ENCODE results near the gene MYRIP.
"Not testable (repeated sequence)": the region's sequence is repeated elsewhere in the genome, so short reads cannot be mapped to it uniquely, and the experiment has no call there.

The MYRIP gene

DNA sequence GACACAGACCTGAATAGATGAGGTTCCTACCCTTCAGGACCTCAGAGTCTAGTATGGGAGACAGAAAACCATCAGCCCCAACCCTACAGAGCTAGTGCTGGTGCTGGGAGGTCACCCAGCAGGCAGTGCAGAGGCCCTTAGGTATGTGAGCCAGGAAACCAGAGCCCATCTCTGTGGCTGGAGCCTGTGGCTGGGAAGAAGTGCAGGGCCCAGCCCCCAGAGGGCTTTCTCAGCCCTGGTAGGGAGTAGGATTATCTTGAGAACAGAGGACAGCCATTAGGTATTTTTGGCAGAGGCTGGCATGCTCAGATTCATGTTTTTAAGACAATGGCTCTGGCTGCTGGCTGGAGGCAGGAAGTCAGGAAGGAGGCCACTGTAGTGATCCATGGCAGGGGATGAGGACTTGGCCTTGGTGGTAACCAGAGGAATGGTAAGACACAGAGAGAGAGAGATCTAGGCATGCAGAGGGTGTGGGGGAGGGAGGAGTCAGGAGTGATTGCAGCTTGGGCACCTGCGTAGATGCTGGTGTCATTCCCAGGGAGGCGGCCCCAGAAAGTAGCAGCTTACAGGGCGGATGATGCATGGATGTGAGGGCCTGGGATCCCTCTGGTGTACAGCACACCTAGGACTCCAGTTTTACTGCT is 279.2 kb downstream of the MYRIP start:
- DNase-seq, result no peak

DNA sequence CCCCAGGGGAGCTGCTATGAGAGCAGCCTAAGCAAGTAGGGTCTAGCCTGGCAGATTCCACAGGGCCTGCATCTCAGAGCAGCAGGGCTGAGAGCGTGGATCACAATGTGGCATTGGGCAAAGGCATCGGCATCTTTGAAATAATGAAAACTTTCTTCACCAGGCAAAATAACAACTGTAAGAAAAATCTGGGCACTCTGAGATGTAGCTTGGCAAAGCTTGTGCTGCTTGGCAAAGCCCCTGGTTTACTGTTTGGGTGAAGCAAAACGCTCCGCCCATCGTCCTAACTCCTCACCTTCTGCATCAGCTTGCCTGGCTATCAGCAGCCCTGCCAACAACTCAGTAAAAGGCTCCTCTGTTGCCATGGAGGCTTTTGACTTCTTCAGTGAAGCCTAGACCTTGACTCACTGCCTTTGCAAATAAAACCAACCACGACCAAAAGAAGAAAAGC is 287.3 kb downstream of the MYRIP start:
- DNase-seq, result no peak

- no peak for DNase-seq
Observed at GRCh38 chr3:40097131-40098117, 288.0 kb downstream of the MYRIP start.

DNA sequence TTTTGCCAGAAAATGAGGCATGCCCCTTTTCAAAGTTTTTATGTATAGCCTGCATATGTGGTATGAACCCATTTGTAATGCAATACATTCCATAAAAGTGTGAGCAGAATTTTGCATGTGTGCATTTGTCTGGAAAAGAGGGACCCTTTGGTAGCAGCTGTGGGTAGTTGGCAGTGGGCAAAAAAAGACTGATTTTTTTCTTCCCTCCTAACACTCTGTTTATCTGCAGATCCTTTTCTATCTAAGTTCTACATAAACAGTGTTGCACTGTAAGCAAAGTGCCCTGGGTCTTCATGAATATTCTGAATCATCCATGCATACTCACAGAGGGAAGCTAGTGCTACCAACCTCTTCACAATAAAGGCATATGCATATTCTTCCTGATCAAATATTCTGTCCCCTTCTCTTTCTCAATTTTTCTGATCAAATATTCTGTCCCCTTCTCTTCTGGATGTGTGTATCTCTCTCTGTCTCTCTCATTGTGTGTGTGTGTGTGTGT is 288.9 kb downstream of the MYRIP start:
- DNase-seq, result no peak

DNA sequence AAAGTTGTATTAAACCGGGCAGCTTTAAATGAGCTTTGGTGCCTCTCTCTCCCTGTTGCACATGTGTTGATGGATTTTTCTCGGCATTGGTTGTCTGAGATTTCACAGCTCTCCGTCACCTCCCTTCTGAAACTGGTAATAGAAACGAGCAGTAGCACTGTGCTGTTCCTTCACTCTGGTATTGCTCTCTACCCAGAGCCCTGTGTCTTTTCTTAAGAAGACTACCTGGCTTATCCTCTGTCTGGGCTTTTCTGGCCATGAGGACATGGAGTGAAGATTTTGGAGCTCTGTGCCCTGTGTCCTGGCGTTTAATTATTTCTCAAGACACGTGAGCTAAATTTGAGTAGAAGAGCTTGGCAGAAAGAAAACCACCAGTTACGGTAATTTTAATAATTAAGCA is 290.5 kb downstream of the MYRIP start:
- DNase-seq, result no peak

GRCh38 chr3:40102182-40102581 is 292.8 kb downstream of the MYRIP start:
- DNase-seq, result no peak

DNA sequence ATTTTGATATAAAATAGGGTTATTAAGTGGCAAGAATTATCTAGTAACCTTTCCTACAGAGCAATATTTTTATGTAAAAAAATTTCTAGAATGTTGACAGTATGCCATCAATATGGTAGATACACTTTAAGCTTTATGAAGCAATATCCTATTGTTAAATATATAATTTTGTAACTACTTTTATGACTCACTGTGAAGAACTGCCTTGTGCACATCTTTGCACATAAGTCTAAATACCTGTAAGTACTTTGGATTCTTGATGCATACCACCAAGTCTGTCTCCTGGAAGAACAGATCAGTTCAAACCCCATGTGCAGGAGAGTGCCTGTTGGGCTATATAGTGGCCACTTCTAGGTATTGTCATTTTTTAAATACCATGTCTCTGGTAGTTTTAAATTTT is 294.4 kb downstream of the MYRIP start:
- DNase-seq, result no peak

DNA sequence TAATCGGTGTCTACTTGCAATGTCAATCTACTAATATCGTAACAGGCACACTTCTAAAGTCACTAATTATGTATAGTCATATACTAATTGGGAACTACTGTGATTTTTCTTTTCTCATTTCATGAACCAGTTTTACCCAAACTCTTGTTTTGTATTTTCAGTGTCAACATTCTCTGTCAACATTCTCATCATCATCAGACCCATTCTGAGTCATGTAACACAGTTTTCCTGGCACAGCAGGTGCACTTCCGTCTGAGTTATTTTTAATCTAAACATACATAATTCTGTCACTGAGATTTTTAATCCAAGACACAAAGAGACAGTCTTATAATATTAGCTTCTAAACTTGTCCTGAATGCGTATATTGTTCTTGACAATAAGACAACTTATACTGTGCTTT is 295.0 kb downstream of the MYRIP start:
- peak; percentile 32 for DNase-seq

DNA sequence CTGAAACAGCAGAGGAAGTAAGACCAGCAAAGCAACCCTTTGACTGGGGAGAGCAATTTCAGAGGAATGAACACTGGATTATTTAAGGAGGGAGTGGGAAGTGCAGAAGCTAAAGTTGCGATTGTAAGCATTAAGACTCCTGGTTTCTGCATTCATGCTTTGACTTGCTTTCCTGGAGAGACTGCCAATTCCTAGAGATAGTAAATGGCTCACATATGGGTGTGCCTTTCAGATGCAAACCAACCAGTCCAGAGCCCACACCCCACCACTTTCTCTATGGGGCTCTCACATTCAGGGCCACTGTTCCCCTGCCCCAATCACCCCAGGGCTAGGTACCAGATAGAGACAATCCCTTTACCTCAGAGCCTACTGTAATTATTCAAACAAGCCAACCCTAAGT is 299.2 kb downstream of the MYRIP start:
- no peak for DNase-seq

- DNase-seq, result peak; percentile 6
Observed at GRCh38 chr3:40109641-40110490, 300.5 kb downstream of the MYRIP start.

DNA sequence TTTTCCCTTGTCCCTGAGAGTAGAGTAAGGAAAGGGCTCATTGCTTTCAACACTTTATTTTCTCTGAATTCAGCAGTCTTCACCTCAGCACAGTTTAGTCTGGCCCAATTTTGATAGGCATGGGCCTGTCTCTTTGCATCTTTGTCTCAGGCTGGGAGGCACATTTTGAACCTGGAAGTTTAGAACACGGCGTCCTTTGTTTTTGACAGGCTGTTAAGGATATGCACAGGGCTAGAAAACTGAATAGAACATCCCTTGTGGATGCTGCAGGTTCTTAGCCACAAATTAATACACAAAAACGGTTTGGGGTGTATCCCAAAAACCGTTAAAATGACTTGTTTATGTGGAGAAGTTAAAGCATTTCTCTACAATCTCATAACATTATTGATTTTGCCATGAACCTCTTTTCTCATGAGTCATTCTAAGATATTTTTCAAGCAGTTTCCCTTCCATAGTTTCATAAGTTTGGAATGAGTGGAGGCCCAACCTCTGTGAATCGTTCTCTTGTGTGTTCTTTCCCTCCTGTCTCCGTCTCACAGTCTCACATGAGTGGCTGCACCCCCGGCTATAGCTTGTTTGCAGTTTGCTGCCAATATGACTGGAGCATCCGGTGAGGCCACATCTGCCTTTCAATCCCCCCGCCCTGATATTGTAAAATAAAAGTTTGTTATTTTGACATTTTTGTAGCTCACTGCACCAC is 307.2 kb downstream of the MYRIP start:
- no peak for DNase-seq

DNA sequence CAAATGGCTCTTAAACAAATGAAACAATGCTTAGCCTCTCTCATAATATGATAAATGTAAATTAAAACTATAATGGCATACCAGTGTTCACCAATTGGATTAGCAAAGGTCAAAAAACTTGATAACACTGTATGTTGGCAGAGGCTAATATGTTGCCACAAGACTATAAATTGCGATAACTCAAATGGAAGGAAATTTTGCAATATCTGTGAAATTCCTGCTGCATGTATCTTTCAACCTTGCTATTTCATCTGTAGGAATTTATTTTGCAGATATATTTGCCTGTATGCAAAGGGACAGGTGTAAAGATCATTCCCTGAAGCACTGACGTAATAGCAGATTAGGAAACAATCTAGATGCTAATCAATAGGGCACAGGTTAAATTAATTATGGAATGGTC is 308.7 kb downstream of the MYRIP start:
- no peak for DNase-seq

DNA sequence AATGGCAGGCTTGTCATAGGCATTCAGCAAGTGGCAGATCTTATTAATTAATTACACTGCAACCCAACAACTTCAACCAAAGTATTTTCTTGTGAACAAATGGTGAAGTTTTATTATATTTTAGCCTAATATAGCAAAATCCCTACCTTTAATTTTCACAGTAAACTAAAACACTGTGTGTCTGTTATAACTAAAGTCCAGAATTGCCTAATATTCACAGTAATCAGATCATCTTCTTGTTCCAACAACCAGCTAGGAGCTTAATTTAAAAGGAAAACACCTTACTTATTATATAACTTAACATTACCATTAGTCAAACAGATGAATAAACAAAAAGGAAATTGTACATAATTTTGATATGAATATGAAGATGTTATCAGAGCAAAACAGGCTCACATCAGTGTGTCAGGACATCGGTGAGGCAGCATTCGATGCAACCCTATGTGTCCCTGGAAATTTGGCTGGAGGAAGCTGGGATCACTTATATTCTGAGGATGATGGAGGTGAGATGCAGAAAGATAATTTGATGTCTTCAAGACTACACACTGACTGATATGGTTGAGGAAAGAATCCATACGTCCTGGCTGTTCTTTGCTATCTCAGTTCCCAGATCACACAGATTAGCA is 310.8 kb downstream of the MYRIP start:
- no peak for DNase-seq

DNA sequence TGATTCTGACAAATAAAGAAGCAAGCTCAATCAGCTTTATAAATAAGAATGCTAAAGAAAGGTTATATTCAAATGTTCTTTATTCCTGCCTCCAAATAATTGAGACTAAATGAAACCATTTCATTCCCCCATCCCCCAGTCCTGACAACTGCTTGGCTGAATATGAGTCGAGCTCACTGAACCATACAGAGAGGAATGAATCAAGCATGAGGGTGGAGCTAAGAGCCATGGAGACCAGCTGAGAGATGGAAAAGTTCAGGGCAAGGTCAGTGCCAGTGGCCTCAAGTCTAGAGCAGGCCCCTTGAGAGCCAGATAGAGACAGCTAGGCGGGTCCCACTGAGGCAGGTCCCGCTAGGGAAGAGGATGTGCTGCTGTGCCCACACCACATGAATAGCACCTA is 311.4 kb downstream of the MYRIP start:
- peak; percentile 41 for DNase-seq

- no peak for DNase-seq
Observed at GRCh38 chr3:40124918-40125317, 315.5 kb downstream of the MYRIP start.

DNA sequence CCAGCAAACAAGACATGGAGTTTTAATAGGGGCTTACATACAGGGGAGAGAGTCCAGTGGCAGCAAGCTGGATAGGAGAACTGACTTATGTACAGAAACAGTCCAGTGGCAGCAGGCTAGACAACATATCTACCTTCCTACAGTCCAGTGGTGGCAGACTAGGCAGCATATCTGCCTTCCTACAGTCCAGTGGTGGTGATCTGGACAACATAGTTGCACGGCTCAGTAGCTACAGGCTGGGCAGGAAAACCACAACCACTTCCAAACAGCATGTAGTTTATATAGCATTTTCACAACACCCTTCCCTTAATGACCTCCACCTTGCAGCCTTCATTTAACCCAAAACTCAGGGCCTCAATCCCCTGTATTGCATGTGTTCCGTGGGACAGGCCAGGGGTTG is 318.8 kb downstream of the MYRIP start:
- DNase-seq, result no peak

GRCh38 chr3:40129510-40129909 is 320.1 kb downstream of the MYRIP start:
- no peak for DNase-seq

- DNase-seq, result no peak
Observed at GRCh38 chr3:40129981-40130380, 320.6 kb downstream of the MYRIP start.

GRCh38 chr3:40130721-40131120 is 321.3 kb downstream of the MYRIP start:
- no peak for DNase-seq

DNA sequence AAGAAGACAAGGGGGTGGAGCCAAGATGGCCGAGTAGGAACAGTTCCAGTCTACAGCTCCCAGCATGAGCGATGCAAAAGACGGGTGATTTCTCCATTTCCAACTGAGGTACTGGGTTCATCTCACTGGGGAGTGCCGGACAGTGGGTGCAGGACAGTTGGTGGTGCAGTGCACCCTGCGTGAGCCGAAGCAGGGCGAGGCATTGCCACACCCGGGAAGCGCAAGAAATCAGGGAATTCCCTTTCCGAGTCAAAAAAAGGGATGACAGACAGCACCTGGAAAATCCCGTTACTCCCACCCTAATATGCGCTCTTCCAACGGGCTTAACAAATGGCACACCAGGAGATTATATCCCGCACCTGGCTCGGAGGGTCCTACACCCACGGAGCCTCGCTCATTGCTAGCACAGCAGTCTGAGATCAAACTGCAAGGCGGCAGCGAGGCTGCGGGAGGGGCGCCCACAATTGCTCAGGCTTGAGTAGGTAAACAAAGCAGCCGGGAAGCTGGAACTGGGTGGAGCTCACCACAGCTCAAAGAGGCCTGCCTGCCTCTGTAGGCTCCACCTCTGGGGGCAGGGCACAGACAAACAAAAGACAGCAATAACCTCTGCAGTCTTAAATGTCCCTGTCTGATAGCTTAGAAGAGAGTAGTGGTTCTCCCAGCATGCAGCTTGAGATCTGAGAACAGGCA is 324.6 kb downstream of the MYRIP start:
- not testable (repeated sequence) for DNase-seq

DNA sequence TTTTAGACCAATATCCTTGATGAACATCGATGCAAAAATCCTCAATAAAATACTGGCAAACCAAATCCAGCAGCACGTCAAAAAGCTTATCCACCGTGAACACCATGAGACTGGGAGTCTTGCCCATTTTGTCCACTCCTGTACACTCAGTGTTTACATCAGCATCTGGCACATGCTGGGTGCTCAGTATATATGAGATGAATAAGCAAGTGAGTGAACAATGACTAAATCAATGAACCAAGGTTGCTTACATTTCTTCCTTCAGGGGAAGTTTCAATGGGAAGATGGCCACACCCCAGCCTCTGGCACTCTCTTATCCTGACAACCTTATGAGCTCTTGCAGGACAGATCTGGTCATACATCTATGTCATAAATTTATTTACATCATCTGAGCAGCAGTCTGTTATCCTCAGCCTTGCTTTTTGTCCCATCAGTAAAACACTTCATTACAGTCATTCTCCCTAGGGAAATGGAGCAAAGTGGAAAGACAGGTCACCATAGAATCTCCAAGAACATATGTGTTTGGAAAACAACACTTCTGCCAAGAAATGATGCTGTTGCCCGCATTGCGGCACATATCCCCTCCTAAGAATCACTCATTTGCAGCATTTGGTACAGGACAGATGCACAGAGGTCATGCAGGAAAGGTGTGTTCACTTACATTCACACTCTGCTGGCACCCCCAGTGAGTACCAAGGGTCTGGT is 328.3 kb downstream of the MYRIP start:
- DNase-seq, result no peak
